SU-DHL-6 (cell line): ENCODE results near the gene EPB41L1.

ENCODE experiments used
- H2AFZ ChIP-seq: fragments of 200-600 bp; sonication (generic); 2 replicates; pipeline ENCODE4 v1.6.1; 2014; ENCODE audit warnings: low read depth, mild to moderate bottlenecking, moderate library complexity, mixed read lengths, antibody characterized with exemption, low read length; ENCODE audit not compliant: severe bottlenecking
- H3F3A ChIP-seq: fragments of 200-600 bp; shearing (Covaris generic); 2 replicates; pipeline ENCODE4 v1.6.0; 2016; ENCODE audit warnings: antibody characterized with exemption, mild to moderate bottlenecking; ENCODE audit not compliant: insufficient read depth
- H3K27ac ChIP-seq: fragments of 200-600 bp; sonication (generic); 2 replicates; pipeline ENCODE4 v1.5.1; 2016; ENCODE audit warnings: low read depth, mild to moderate bottlenecking, low read length, moderate library complexity, mixed read lengths
- H3K27me3 ChIP-seq: fragments of 200-600 bp; sonication (generic), shearing (Covaris generic); 2 replicates; pipeline ENCODE4 v1.6.0; 2014; ENCODE audit warnings: mild to moderate bottlenecking, low read length
- H3K36me3 ChIP-seq: fragments of 200-600 bp; sonication (generic); 2 replicates; pipeline ENCODE4 v1.6.1; 2014; ENCODE audit warnings: mild to moderate bottlenecking, low read length, mixed read lengths
- H3K4me2 ChIP-seq: fragments of 300-600, 200-600 bp; shearing (Covaris generic), sonication (generic); 2 replicates; pipeline ENCODE4 v1.6.0; 2014; ENCODE audit warnings: low read length, low read depth, mild to moderate bottlenecking; ENCODE audit not compliant: poor library complexity, severe bottlenecking
- H3K4me3 ChIP-seq: fragments of 200-600 bp; sonication (generic); 2 replicates; pipeline ENCODE4 v1.5.1; 2014; ENCODE audit warnings: antibody characterized with exemption, low read length, mild to moderate bottlenecking, mixed read lengths; ENCODE audit not compliant: insufficient read depth, poor library complexity, severe bottlenecking
- H3K79me2 ChIP-seq: fragments of 200-600 bp; sonication (generic); 2 replicates; pipeline ENCODE4 v1.6.1; 2014; ENCODE audit warnings: mild to moderate bottlenecking, low read length, moderate library complexity; ENCODE audit not compliant: insufficient read depth
- H3K9ac ChIP-seq: fragments of 200-600 bp; sonication (generic); 2 replicates; pipeline ENCODE4 v1.7.0; 2014; ENCODE audit warnings: mild to moderate bottlenecking, low read length
- H3K9me2 ChIP-seq: fragments of 200-600 bp; sonication (generic); replicated peaks from 2 replicates; pipeline ENCODE4 v1.6.1; 2014; ENCODE audit warnings: low read length; ENCODE audit not compliant: insufficient read depth
- H3K9me3 ChIP-seq: fragments of 200-600 bp; sonication (generic); 2 replicates; pipeline ENCODE4 v1.6.1; 2014; ENCODE audit warnings: low read length, mixed read lengths; ENCODE audit not compliant: insufficient read depth
- H4K20me1 ChIP-seq: fragments of 200-600 bp; sonication (generic); 2 replicates; pipeline ENCODE4 v1.6.1; 2014; ENCODE audit warnings: low read depth, mild to moderate bottlenecking, antibody characterized with exemption, low read length, moderate library complexity, mixed read lengths
- EZH2phosphoT487 ChIP-seq: fragments of 200-600 bp; sonication (generic), shearing (Covaris generic); conservative IDR thresholded peaks from 2 replicates; pipeline ENCODE4 v1.6.1; 2018; ENCODE audit warnings: mild to moderate bottlenecking, antibody characterized with exemption, low read length, moderate library complexity, mixed read lengths
- TF ChIP-seq, protein P1 (sequence below): fragments of 200-600 bp; sonication (generic); IDR thresholded peaks from one replicate; pipeline ENCODE4 v1.5.1; 2017; ENCODE audit warnings: antibody characterized with exemption, mild to moderate bottlenecking, low read length, moderate library complexity; ENCODE audit not compliant: insufficient read depth, poor library complexity, severe bottlenecking

Gene EPB41L1

DNA sequence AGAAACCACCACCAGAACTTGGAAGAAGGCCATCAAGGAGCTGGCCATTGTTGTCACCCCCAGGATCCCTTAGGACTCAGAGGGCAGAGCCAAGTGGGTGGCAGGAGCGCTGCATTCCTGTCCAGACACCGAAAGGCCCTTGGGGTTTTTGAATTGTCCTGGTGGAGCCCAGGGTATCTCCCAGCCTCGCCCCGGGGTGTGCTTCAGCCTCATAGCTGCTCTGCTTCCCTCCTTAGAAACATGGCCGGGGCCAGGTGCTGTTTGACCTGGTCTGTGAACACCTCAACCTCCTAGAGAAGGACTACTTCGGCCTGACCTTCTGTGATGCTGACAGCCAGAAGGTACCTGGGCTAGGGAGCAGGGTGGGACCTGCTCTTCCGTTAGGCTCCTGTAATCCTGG, 23.2 kb downstream of the EPB41L1 start:
- H3K4me2 ChIP-seq, result no peak overlapping the region
- no peaks in the 10 kb centered on the region for H3F3A ChIP-seq
- H3K79me2 ChIP-seq, result no peaks in the 10 kb centered on the region
- no peaks in the 10 kb centered on the region for H3K36me3 ChIP-seq
- no peak overlapping the region for H3K4me3 ChIP-seq
- no peak overlapping the region for H2AFZ ChIP-seq
- H3K9me2 ChIP-seq, result no peaks in the 10 kb centered on the region
- H3K27ac ChIP-seq, result no peak overlapping the region
- H4K20me1 ChIP-seq, result no peaks in the 10 kb centered on the region
- H3K27me3 ChIP-seq, result no peaks in the 10 kb centered on the region
- TF ChIP-seq, protein P1, sequence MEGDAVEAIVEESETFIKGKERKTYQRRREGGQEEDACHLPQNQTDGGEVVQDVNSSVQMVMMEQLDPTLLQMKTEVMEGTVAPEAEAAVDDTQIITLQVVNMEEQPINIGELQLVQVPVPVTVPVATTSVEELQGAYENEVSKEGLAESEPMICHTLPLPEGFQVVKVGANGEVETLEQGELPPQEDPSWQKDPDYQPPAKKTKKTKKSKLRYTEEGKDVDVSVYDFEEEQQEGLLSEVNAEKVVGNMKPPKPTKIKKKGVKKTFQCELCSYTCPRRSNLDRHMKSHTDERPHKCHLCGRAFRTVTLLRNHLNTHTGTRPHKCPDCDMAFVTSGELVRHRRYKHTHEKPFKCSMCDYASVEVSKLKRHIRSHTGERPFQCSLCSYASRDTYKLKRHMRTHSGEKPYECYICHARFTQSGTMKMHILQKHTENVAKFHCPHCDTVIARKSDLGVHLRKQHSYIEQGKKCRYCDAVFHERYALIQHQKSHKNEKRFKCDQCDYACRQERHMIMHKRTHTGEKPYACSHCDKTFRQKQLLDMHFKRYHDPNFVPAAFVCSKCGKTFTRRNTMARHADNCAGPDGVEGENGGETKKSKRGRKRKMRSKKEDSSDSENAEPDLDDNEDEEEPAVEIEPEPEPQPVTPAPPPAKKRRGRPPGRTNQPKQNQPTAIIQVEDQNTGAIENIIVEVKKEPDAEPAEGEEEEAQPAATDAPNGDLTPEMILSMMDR, result no peak
- TF ChIP-seq EZH2phosphoT487, result no peak
- no peak overlapping the region for H3K9ac ChIP-seq
- no peaks in the 10 kb centered on the region for H3K9me3 ChIP-seq

DNA sequence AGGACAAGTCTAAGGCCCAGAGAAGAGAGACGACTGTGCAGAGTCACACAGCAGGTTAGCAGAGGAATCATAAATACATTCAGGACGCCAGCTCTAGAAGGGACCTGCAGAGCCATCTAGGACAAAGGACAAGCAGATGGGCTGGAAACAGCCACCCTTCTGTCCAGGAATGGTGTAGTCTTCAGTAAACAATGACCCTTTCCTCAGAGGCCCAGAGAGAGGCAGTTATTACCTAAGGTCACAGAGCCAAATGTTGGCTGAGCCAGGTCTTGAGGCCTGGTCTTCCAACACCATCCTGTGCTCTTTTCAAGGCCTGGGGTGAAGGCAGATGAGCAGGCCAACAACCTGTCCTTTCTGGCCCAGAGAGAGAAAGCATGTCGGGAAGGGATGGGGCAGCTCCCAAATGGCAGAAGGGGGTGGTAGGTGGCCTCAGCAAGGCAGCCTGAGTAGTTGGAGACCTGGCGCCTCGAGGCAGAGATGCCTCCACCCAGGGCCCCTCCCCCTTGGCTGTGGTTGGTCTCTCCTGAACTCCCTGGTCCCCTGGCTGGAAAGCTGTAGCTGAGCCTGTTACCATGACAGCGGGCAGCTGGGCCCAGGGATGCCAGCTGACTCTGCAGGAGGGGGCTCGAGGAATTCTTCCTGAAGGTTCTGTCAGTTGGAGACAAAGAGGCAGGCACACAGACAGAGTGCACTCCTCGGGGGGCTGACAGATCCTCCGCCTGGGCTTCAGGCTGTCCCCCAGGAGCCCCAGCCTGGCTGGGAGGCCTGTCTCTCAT, 24.8 kb downstream of the EPB41L1 start:
- H3K9me3 ChIP-seq, result no peaks in the 10 kb centered on the region
- H3K9ac ChIP-seq, result no peak overlapping the region
- H3K36me3 ChIP-seq, result no peaks in the 10 kb centered on the region
- H3K27me3 ChIP-seq, result no peaks in the 10 kb centered on the region
- no peak overlapping the region for H3K4me2 ChIP-seq
- H2AFZ ChIP-seq, result no peak overlapping the region
- no peaks in the 10 kb centered on the region for H3F3A ChIP-seq
- H3K27ac ChIP-seq, result no peak overlapping the region
- H3K79me2 ChIP-seq, result no peaks in the 10 kb centered on the region
- no peak for TF ChIP-seq EZH2phosphoT487
- TF ChIP-seq, protein P1, result no peak
- no peaks in the 10 kb centered on the region for H4K20me1 ChIP-seq
- H3K9me2 ChIP-seq, result no peaks in the 10 kb centered on the region
- H3K4me3 ChIP-seq, result no peak overlapping the region

DNA sequence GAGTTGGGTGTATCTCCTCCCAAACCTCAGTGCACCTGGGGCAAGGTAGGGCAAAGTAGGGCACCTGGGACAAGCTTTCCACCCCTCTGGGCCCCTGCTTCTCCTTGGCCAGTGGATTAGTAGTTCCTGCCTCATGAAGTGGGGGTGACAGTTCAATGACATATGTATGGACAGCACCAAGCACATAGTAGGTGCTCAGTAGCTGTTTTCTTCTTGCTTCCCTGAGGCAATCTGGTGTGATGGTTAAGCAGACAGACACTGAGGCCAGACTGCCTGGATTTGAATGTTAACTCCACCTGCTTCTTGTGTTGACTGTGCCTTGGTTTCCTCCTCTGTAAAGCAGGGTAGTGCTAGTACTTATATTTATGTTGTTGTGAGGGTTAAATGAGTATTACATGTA, 25.8 kb downstream of the EPB41L1 start:
- Histone ChIP-seq H3K79me2 (no peaks in the 10 kb centered on the region), H4K20me1 (no peaks in the 10 kb centered on the region), H3K27ac (no peak overlapping the region), H3F3A (no peaks in the 10 kb centered on the region), H3K4me2 (no peak overlapping the region), H3K4me3 (no peak overlapping the region), H2AFZ (no peak overlapping the region), H3K27me3 (no peaks in the 10 kb centered on the region), H3K9ac (no peak overlapping the region), H3K36me3 (no peaks in the 10 kb centered on the region), H3K9me3 (no peaks in the 10 kb centered on the region), H3K9me2 (no peaks in the 10 kb centered on the region)
- TF ChIP-seq, protein P1, result no peak
- TF ChIP-seq EZH2phosphoT487, result no peak
